Measurements from ENCODE around the gene IL2RG. TPM values are rescaled to one million over a fixed set of nuclear protein-coding genes. Genes with fewer than 3 reads are reported as not detected.

The IL2RG gene
- total RNA-seq, 2 experiments from 2014 or later, result 302 to 310 TPM

GRCh38 chrX:71100581-71101505, 10.5 kb downstream of the IL2RG start:
- ATAC-seq (peak; percentile 38), DNase-seq (peak; percentile 42)

GRCh38 chrX:71099736-71100135, 11.6 kb downstream of the IL2RG start:
- Mint-ChIP-seq H3K27ac (peak overlapping the region; percentile 21), H3K27me3 (no peaks in the 10 kb centered on the region), H3K36me3 (ENCODE audit: low read depth) (peaks cover 10% of the 10 kb centered on the region), H3K4me1 (ENCODE audit: low read depth) (peaks cover 63% of the 10 kb centered on the region), H3K4me3 (no peak overlapping the region), H3K9me3 (no peaks in the 10 kb centered on the region)
- intact Hi-C loops (cut with micrococcal nuclease), result loop anchor here (5.0 to 10.0 kb wide), 3 partner anchors 83 to 435 kb away; partner anchors contain the start of genes OGT and ZMYM3
- CTCF ChIA-PET, result interaction anchor here (0.8 to 4.8 kb wide), 9 partner anchors 11 to 83 kb away, joined by 3 to 62 read pairs (median 6); partner anchors contain the start of gene MED12
- no peak for ATAC-seq
- POLR2A ChIA-PET, result interaction anchor here (1.0 to 5.0 kb wide), 4 partner anchors 9 to 22 kb away, joined by 3 to 43 read pairs (median 6); partner anchors contain the start of genes IL2RG and MED12
- no peak for DNase-seq
- TF ChIP-seq CTCF (IDR thresholded peaks at IDR 0.05), result no peak

More at GRCh38 chrX:71100581-71101505, 10.5 kb downstream of the IL2RG start:
- ChIA-PET CTCF (interaction anchor here (0.8 to 4.8 kb wide), 13 partner anchors 9 to 130 kb away, joined by 3 to 62 read pairs (median 6); partner anchors contain the start of genes IL2RG and MED12), POLR2A (interaction anchor here (0.9 to 5.0 kb wide), 9 partner anchors 11 to 101 kb away, joined by 3 to 43 read pairs (median 3); partner anchors contain the start of gene IL2RG)
- TF ChIP-seq CTCF (IDR thresholded peaks at IDR 0.05), result peak; percentile 39
- Mint-ChIP-seq H3K9me3 (no peaks in the 10 kb centered on the region), H3K27ac (no peak overlapping the region), H3K4me1 (ENCODE audit: low read depth) (peaks cover 63% of the 10 kb centered on the region), H3K27me3 (no peaks in the 10 kb centered on the region), H3K4me3 (no peak overlapping the region), H3K36me3 (ENCODE audit: low read depth) (peaks cover 17% of the 10 kb centered on the region)
- intact Hi-C loops (cut with micrococcal nuclease), result loop anchor here (10.0 kb wide), 2 partner anchors 154 to 434 kb away; partner anchors contain the start of genes OGT and ZMYM3

- Mint-ChIP-seq H3K4me3 (no peak overlapping the region), H3K9me3 (no peaks in the 10 kb centered on the region), H3K4me1 (ENCODE audit: low read depth) (peaks cover 59% of the 10 kb centered on the region), H3K27ac (no peak overlapping the region), H3K36me3 (ENCODE audit: low read depth) (peaks cover 3% of the 10 kb centered on the region), H3K27me3 (no peaks in the 10 kb centered on the region)
- no peak for TF ChIP-seq CTCF (IDR thresholded peaks at IDR 0.05)
- DNase-seq (no peak), ATAC-seq (no peak)
- ChIA-PET CTCF (interaction anchor here (0.8 to 4.8 kb wide), 9 partner anchors 10 to 83 kb away, joined by 3 to 62 read pairs (median 6); partner anchors contain the start of gene MED12), POLR2A (interaction anchor here (1.0 to 5.0 kb wide), 5 partner anchors 9 to 31 kb away, joined by 3 to 43 read pairs (median 5); partner anchors contain the start of genes IL2RG and MED12)
- intact Hi-C loops (cut with micrococcal nuclease), result loop anchor here (5.0 kb wide), 1 partner anchor 83 kb away; no protein-coding TSS in a partner anchor
Observed at GRCh38 chrX:71098951-71099506, 12.3 kb downstream of the IL2RG start.

GRCh38 chrX:71098302-71098701, 13.1 kb downstream of the IL2RG start:
- DNase-seq (peak; percentile 83), ATAC-seq (peak; percentile 32)
- Mint-ChIP-seq H3K36me3 (ENCODE audit: low read depth) (no peaks in the 10 kb centered on the region), H3K27me3 (no peaks in the 10 kb centered on the region), H3K4me1 (ENCODE audit: low read depth) (peaks cover 54% of the 10 kb centered on the region), H3K9me3 (no peaks in the 10 kb centered on the region), H3K4me3 (peak overlapping the region; percentile 17), H3K27ac (peak overlapping the region; percentile 52)
- CTCF ChIA-PET, result interaction anchor here (0.9 to 2.8 kb wide), 5 partner anchors 15 to 82 kb away, joined by 4 to 9 read pairs (median 5); partner anchors contain the start of gene MED12
- peak; percentile 35 for TF ChIP-seq CTCF (IDR thresholded peaks at IDR 0.05)
- POLR2A ChIA-PET, result interaction anchor here (1.0 to 1.3 kb wide), 2 partner anchors 31 to 83 kb away, joined by 3 read pairs; no protein-coding TSS in a partner anchor
- intact Hi-C loops (cut with micrococcal nuclease), result loop anchor here (5.0 kb wide), 1 partner anchor 84 kb away; no protein-coding TSS in a partner anchor

All from activated CD8-positive, alpha-beta T cell treated with anti-CD3 and anti-CD28 coated beads for 36 hours (primary cell).